Measurements from ENCODE around the gene LDLRAD3. TPM values are rescaled to one million over a fixed set of nuclear protein-coding genes. Genes with fewer than 3 reads are reported as not detected.

Gene LDLRAD3
- total and polyA plus RNA-seq, 4 donors, result 2.2 to 14.3 (median 9.9) TPM

DNA sequence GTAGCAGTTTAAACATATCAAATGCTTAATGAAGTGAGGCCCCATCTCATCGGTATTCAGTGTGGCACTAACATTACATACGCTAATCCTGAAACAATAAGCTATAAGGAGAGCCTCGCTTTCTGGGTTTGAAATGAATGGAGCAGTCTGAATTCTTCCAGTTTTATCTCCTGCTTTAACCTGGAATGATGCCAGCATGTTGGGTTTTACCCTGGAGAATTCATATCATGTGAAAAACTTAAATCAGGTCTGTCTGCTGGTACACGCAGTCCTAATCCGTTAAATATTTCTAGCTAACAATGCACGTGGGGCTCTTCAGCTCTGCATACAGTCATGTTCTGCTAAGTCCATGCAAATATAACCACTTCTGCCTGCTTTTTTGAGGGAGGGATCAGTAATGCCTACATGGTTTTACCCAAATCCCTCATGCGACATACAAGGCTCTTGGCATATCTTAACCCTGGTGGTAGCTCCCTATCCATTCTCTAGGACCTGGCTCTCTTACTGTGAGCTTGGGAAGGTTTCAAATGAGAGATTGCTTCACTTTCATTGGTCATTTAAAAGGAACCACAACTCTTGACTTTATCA, 252.6 kb downstream of the LDLRAD3 start:
- TF ChIP-seq, protein P1, sequence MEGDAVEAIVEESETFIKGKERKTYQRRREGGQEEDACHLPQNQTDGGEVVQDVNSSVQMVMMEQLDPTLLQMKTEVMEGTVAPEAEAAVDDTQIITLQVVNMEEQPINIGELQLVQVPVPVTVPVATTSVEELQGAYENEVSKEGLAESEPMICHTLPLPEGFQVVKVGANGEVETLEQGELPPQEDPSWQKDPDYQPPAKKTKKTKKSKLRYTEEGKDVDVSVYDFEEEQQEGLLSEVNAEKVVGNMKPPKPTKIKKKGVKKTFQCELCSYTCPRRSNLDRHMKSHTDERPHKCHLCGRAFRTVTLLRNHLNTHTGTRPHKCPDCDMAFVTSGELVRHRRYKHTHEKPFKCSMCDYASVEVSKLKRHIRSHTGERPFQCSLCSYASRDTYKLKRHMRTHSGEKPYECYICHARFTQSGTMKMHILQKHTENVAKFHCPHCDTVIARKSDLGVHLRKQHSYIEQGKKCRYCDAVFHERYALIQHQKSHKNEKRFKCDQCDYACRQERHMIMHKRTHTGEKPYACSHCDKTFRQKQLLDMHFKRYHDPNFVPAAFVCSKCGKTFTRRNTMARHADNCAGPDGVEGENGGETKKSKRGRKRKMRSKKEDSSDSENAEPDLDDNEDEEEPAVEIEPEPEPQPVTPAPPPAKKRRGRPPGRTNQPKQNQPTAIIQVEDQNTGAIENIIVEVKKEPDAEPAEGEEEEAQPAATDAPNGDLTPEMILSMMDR (IDR thresholded peaks at IDR 0.05; ENCODE audit: control extremely low read depth, extremely low read depth), result no peak
- H3K9ac ChIP-seq (ENCODE audit: insufficient read depth in 1 of 2, low read length in 2 of 2), result no peak overlapping the region
- ATAC-seq (ENCODE audit: insufficient read depth, low FRiP score) (no peak), DNase-seq (peak; percentile 38 to 76 (median 70))
- H3K27ac ChIP-seq (ENCODE audit: low read depth in 1 of 2, low read length in 1 of 2), result no peak overlapping the region
- no peak overlapping the region for H3K4me3 ChIP-seq
- H3K4me1 ChIP-seq (ENCODE audit: control insufficient read depth in 5 of 5, insufficient read depth in 5 of 5, low read length in 5 of 5), result peaks cover 0 to 23% (median 4%) of the 10 kb centered on the region in 5 donors
- no peaks in the 10 kb centered on the region for H3K27me3 ChIP-seq (ENCODE audit: control insufficient read depth in 3 of 3, insufficient read depth in 3 of 3, low read length in 2 of 3)
- peaks cover 0 to 4% (median 0%) of the 10 kb centered on the region in 4 donors for H3K36me3 ChIP-seq (ENCODE audit: control insufficient read depth in 4 of 4, insufficient read depth in 4 of 4, low read length in 4 of 4)
- H3K9me3 ChIP-seq (ENCODE audit: control insufficient read depth in 4 of 4, insufficient read depth in 3 of 4, low read length in 3 of 4), result no peaks in the 10 kb centered on the region
- 60 to 78% methylated on average over 7 of the region's 7 CpGs for WGBS, 2 donors

DNA sequence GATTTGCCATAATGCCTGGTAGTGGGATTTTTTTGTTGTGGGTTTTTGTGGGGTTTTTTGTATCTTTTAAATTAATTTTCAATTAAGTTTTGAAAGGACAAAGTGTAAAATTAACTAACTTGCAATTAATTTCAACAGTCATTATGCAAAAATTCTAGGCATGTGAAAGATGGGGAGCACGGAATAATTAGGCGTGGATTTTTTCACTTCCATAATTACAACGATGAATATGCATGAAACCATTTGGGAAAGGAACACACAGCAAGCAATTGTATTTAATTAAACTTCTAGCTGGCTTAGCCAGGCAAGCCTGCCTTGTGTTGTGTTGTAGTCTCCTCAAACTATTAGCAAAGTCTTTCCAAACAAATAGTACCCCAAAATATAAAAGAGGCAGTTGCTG, 257.5 kb downstream of the LDLRAD3 start:
- no peak overlapping the region for H3K9ac ChIP-seq (ENCODE audit: insufficient read depth in 1 of 2, low read length in 2 of 2)
- no peak overlapping the region for H3K4me3 ChIP-seq
- no peaks in the 10 kb centered on the region for H3K27me3 ChIP-seq (ENCODE audit: control insufficient read depth in 3 of 3, insufficient read depth in 3 of 3, low read length in 2 of 3)
- no peaks in the 10 kb centered on the region for H3K9me3 ChIP-seq (ENCODE audit: control insufficient read depth in 4 of 4, insufficient read depth in 3 of 4, low read length in 3 of 4)
- TF ChIP-seq, protein P1 (IDR thresholded peaks at IDR 0.05; ENCODE audit: control extremely low read depth, extremely low read depth), result no peak
- ATAC-seq (ENCODE audit: insufficient read depth, low FRiP score) (no peak), DNase-seq (no peak)
- WGBS, 2 donors, result 98% methylated on average over 3 of the region's 3 CpGs
- no peak overlapping the region for H3K27ac ChIP-seq (ENCODE audit: low read depth in 1 of 2, low read length in 1 of 2)
- H3K36me3 ChIP-seq (ENCODE audit: control insufficient read depth in 4 of 4, insufficient read depth in 4 of 4, low read length in 4 of 4), result peaks cover 0 to 4% (median 0%) of the 10 kb centered on the region in 4 donors
- peaks cover 0 to 10% (median 4%) of the 10 kb centered on the region in 5 donors for H3K4me1 ChIP-seq (ENCODE audit: control insufficient read depth in 5 of 5, insufficient read depth in 5 of 5, low read length in 5 of 5)

DNA sequence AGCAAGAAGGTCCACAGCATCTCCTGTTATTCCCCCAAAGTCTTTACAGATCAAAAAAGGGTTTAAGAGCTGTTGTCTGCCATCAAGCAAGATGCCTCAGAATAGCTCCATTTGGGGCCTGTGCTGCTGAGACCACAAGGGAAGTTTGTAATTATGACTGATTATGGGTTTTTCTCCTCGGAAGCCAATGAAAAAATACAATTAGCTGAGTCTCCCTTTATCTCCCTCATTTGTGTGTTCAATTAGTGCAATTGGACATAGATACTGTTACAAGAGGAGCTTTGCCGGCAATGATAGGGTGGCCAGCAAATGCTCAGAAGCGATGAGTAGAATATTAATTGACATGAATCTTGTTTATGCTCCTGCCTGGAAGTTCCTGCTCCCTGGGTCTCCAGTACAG, 261.7 kb downstream of the LDLRAD3 start:
- Histone ChIP-seq H3K27me3 (ENCODE audit: control insufficient read depth in 3 of 3, insufficient read depth in 3 of 3, low read length in 2 of 3) (no peaks in the 10 kb centered on the region), H3K9me3 (ENCODE audit: control insufficient read depth in 4 of 4, insufficient read depth in 3 of 4, low read length in 3 of 4) (no peaks in the 10 kb centered on the region), H3K9ac (ENCODE audit: insufficient read depth in 1 of 2, low read length in 2 of 2) (no peak overlapping the region), H3K36me3 (ENCODE audit: control insufficient read depth in 4 of 4, insufficient read depth in 4 of 4, low read length in 4 of 4) (no peaks in the 10 kb centered on the region), H3K4me3 (no peak overlapping the region), H3K4me1 (ENCODE audit: control insufficient read depth in 5 of 5, insufficient read depth in 5 of 5, low read length in 5 of 5) (no peaks in the 10 kb centered on the region), H3K27ac (ENCODE audit: low read depth in 1 of 2, low read length in 1 of 2) (no peak overlapping the region)
- ATAC-seq (ENCODE audit: insufficient read depth, low FRiP score) (no peak), DNase-seq (no peak)
- WGBS, 2 donors, result 96 to 100% methylated on average over 3 of the region's 3 CpGs
- TF ChIP-seq, protein P1 (IDR thresholded peaks at IDR 0.05; ENCODE audit: control extremely low read depth, extremely low read depth), result no peak

DNA sequence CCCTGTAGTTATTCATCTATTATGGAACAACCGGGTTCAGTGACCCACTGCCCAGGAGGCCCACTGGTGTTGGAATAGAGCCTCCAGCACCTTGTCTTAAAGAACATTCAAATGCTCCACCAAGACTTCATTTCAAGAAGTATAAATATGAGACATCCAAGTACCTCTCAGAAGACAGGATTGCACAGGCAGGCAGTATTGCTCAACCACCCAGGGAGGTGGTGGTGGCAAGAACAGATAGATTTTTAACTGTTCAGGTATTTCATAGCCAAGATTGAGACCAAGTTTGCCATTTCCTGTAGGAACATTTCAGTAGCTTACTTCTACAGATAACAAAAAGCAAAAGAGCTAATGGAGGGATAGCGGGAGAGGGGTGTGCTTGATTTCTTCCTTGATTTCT, 266.7 kb downstream of the LDLRAD3 start:
- ATAC-seq (ENCODE audit: insufficient read depth, low FRiP score) (no peak), DNase-seq (no peak)
- TF ChIP-seq, protein P1 (IDR thresholded peaks at IDR 0.05; ENCODE audit: control extremely low read depth, extremely low read depth), result no peak
- Histone ChIP-seq H3K27me3 (ENCODE audit: control insufficient read depth in 3 of 3, insufficient read depth in 3 of 3, low read length in 2 of 3) (no peaks in the 10 kb centered on the region), H3K9ac (ENCODE audit: insufficient read depth in 1 of 2, low read length in 2 of 2) (no peak overlapping the region), H3K4me3 (no peak overlapping the region), H3K9me3 (ENCODE audit: control insufficient read depth in 4 of 4, insufficient read depth in 3 of 4, low read length in 3 of 4) (no peaks in the 10 kb centered on the region), H3K4me1 (ENCODE audit: control insufficient read depth in 5 of 5, insufficient read depth in 5 of 5, low read length in 5 of 5) (peaks cover 0 to 28% (median 4%) of the 10 kb centered on the region in 5 donors), H3K36me3 (ENCODE audit: control insufficient read depth in 4 of 4, insufficient read depth in 4 of 4, low read length in 4 of 4) (no peaks in the 10 kb centered on the region), H3K27ac (ENCODE audit: low read depth in 1 of 2, low read length in 1 of 2) (no peak overlapping the region)
- 73 to 76% methylated on average over 2 of the region's 2 CpGs for WGBS, 2 donors

All from lung (tissue), 12 donors.